CD4-positive, alpha-beta T cell treated with Interleukin-4 for 4 hours (primary cell): ENCODE data around the gene ELOA.
"Not testable (repeated sequence)": the region's sequence is repeated elsewhere in the genome, so short reads cannot be mapped to it uniquely, and the experiment has no call there.

Experiments used
- DNase-seq: peaks from one replicate; pipeline ENCODE4 v3.0.0-alpha.2; 2020

ELOA gene

GRCh38 chr1:23787701-23788100 lies 44.4 kb downstream of the ELOA start:
- no peak for DNase-seq

DNA sequence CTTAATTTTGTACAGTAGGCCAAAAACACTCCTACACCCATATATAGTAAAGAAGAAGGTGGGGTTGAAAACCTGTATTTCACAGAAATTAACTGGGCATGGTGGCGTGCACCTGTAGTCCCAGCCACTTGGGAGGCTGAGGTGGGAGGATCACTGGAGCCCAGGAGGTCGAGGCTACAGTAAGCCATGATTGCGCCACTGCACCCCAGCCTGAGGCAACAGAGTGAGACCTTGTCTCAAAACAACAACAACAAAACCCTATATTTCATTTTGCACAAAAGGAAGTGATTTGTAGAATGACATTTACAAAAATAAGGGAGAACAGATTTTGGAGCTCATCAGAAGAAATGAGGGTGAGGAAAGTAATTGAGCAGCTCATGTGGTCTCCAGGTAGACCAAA lies 45.4 kb downstream of the ELOA start:
- no peak for DNase-seq

DNA sequence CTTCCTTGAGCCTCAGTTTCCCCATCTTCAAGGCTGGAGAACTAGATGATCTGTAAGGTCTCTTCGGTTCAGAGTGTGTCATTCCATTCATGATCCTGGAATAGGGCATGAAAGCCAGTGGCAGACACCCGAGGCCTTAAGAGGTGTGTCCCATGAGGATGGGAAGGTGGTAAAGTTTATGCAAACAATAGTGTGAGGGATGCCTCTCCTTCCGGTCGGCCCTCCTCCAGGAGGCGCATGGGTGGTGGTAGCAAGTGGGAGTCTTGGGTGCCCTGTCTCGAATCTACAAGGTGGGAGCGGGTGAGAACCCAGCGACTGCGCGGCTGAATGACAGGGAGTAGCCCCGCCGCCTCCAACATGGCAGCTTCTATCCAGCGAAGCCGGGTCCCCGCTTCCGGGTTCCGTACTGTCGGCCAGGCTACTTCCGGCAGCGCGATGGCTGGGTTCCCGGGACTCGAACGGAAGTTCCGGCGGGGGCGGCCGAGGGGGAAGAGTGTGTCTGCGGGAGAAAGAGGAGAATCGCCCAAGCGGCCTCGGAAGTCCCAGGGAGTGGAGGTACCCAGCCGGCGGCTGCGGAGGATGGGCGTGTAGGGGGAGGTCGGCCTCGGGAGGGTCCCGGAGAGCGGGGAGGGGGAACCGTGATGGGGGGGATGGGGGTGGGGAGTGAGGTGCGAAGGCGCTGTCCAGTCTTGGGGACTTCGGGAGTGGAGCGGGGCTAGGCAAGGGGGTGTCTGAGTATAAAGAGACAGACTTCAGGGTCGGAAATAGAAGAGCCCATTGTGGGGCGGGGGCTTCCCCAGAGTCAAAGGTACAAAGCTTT lies 47.6 kb downstream of the ELOA start, which contains the start of gene LYPLA2:
Gene LYPLA2 (plus strand): TSS at position 450 of the 820 bp plus-strand sequence. CDS start 1,538 bp downstream, outside the sequence.
- peak; percentile 83 for DNase-seq

- peak; percentile 6 for DNase-seq
Observed at GRCh38 chr1:23791516-23792047, 48.3 kb downstream of the ELOA start.

DNA sequence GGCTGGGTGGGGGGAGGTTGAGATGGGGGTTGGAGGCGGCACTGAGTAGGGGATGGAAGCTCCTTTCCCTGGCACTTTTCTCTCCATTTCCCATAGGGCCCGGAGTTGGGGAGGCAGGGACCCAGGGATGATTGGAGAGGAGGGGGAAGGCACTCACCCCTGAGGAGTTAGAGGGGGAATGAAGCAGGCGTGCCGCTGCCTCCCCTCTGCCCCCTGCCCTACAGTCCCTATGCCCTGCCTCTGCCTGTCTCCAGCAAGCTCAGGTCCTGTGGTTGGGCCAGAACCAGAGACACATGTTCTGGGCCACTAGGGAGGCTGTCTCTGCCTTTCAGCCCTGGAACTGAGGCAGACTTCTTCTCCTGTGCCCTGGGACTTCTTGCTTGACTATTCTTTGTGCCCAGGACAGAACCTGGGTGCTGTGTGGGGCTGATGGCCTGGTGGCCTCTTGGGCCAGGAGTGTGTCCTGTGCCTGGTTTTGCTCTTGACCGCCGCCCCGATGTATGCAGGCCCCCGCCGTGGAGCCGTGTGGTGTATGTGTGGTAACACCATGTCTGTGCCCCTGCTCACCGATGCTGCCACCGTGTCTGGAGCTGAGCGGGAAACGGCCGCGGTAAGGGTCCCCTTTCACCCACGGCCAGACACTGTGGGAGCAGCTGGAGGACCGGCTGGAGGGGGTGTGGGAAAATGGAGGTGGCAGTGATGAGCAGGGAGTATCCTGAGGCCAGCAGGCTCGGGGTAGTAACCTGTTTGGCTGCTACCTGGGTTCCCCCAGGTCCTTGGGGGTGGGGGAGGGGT lies 49.1 kb downstream of the ELOA start:
- DNase-seq, result no peak

DNA sequence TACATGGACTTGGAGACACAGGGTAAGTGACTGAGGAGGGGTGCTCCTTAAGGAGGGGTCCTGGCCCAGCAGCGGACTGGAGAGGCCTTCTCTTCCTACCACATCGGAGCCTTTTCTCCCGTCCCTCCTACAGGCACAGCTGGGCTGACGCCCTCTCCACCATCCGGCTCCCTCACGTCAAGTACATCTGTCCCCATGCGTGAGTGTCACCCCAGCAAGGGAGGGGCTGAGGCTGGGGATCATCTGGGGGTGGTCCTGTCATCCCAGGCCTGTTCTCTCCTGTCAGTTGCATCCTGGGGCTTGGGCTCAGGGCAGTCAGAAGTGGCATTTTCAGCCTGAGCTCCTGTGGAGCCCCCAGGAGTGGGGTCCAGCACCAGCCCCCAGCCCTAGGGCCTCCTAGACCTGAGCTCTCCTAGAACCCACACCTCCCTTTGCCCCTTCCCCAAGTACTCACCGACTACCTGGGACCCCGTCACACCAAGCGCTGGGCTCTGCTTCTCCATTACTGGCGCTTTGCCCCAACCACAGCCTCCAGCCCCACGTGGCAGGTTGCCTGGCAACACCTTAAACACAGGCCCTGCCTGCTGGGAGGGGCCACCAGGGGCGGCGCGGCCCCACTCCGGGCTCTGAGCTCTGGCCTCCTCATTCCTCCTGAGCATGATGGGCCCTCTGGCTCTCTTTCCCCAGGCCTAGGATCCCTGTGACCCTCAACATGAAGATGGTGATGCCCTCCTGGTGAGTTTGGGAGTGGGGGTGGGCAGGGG lies 49.9 kb downstream of the ELOA start:
- peak; percentile 48 for DNase-seq

- DNase-seq, result no peak
Observed at GRCh38 chr1:23793861-23794731, 50.8 kb downstream of the ELOA start.

GRCh38 chr1:23794732-23795182 lies 51.5 kb downstream of the ELOA start:
- not testable (repeated sequence) for DNase-seq

DNA sequence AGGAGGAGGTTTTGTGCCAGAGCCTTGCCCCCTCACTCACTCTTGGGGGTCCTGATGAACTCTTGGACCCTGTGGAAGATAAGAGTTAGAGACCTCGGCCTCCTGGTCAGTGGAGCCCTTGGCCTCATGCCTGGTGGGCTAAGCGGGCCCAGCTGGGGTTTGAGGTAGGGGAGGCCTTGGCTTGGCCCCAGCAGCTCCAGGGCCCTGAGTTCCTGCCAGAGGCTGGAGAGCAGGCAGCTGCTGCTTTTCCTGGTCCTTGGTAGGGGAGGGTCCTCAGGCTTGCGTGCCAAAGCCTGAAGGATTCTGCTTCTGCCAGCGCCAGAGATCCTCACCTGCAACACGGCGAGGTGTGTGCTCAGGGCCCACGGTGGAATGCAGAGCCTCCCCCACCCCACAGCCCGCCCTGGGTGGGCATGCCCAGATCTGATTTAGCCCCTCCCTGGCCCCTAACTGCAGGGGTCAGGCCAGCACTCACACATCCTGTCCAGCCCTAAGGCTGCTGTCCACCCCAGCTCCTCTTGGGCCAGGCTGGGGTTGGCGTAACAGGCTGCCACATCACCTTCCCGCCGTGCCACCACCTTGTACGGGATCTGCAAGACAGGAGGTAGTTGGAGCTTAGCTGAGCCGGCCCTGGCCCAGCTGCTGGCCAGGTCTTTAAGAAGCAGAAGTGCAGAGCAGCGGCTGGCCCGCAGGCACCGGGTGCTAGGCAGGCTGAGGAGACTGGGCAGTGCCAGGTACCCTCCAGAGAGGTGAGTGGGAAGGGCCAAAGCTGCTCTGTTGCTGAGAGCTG lies 52.6 kb downstream of the ELOA start:
- DNase-seq, result no peak

DNA sequence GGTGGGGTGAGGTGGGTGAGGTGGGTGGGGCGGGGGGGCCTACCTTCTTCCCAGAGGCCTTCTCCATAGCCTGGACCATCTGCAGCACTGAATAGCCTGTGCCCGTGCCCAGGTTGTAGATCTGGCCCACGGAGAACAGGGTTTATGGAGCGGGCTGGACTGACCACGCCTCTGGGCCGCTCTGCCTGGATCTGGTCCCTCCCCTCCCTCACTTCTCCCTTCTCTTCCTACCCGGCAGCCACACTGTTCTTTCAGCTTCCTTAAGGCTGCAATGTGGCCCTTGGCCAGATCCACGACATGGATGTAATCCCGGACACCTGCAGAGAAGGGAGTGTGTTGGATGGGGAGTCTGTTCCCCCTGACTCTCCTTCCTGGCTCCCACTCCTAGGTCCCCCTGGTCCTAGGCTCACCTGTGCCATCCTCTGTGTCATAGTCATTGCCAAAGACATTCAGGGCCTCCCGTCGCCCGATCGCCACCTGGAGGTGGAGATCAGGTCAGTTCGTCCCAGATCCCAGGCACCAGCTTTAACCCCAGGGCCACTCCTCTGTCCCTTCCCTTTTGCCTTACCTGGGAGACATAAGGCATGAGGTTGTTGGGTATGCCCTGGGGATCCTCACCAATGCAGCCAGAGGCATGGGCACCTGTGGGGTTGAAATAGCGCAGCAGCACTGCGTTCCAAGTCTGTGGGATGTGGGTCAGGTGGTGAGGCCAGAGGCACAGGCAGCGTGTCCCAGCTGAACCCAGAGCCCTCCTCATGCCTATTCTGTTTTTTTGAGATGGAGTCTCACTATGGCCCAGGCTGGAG lies 53.4 kb downstream of the ELOA start:
- no peak for DNase-seq

- DNase-seq, result no peak
Observed at GRCh38 chr1:23797478-23798448, 54.5 kb downstream of the ELOA start.

DNA sequence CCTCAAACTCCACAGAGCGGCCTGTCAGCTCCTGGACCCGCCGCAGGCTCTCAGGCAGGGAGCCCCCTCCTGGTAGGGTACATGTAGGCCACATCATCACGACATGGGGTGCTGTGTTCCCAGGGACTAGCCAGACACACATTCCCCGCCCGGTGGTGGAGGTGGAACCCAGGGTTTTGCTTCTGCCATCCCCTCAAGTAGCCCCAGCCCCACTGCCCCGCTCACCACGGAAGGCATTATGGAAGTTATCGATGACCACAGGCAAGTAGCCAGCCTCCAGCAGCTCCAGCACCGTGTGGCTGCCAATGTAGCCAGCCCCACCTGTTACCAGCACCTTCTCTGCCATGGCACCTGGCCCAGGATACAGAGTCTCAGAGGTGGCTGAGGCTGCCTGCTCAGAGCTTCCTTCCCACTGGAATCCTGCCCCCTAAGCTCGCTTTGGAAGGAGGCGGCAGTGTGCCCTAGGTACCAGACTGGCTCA lies 55.4 kb downstream of the ELOA start:
- no peak for DNase-seq

DNA sequence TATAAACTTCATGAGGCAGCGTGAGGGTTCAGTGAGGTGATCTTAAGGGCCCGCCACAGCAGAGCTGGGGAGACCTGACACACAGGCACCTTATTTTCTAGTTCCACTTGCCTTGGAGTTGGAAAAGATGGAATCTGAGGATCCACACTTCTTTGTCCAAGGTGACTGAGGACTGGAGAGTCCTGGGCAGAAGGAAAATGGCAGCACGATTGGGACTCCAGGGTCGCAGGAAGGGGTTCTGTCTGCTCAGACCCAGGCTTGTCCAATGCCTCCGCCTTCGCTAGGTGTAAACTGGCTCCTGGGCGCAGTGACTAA lies 55.9 kb downstream of the ELOA start:
- no peak for DNase-seq

- DNase-seq, result peak; percentile 46
Observed at GRCh38 chr1:23799570-23800399, 56.5 kb downstream of the ELOA start.

DNA sequence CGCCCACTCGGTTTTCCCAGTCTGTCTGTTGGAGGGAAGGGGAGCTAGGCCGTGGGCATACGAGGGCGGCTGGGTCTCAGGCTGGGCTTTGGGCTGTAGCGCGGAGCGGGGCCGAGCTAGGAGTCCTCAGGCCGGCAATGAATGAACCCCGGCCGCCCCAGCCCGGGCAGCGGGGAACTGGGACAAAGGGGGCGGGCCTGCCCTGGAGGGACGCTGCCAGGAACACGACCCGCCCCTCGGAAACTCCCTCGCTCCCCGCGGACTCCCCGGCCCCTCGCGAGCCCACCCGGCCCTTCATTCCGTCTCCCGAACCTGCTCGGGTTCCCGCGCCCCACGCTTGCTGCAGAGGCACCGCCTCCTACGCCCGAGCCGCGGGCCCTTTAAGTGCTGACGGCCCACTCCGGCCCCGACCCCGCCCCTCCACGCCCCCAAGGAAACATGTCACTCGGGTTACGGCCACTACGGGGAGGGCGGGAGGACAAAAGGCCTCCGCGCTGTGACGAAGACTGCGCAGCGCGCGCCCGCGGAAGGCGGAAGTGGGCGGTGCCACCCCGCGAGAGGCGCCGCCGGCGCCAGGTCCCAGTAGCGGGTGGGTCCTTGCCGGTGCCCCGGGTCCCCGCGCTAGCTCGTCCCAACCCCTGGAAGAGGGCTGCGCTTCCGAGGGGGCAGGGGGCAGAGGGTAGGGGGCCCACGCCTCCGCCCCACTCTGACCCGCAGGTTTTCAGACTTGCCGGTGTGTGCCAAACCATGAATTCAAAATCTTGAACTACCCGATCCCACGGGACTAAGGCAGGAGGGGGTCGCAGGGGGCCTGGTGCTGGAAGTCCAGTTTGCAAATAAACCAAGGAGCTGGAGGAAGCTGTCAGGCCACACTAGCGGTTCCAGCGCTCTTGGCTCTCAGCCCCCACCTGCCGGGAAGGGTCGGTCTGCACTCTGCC lies 57.4 kb downstream of the ELOA start, which contains the start of gene GALE:
Gene GALE (minus strand): TSS at position 355 of the 938 bp plus-strand sequence. CDS start 1,747 bp downstream, outside the sequence.
- DNase-seq, result peak; percentile 97

- no peak for DNase-seq
Observed at GRCh38 chr1:23801338-23801748, 58.1 kb downstream of the ELOA start.

- DNase-seq, result no peak
Observed at GRCh38 chr1:23801876-23802275, 58.6 kb downstream of the ELOA start.
